Measurements from ENCODE around the gene SLFN5.
"Not testable (repeated sequence)": the region's sequence is repeated elsewhere in the genome, so short reads cannot be mapped to it uniquely, and the experiment has no call there.

SLFN5 gene

DNA sequence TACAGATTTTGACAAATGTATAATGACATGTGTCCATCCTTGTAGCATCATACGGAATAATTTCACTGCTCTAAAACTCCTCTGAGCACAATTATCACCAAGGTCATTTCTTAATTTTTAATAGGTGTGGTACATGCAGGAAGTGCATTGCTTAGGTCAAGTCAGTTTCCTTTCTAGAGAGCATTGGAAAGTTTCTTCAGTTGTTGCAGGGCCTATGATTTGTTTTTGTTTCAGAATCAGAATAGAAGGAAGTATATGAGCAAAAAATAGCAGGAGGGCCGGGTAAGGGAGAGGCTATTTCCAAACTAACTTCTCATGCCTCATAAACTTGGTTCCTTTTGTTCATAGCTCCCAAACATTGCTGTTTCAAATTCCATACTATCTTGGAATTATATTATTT, 24.0 kb upstream of the SLFN5 start:
- no CpG with 5 or more reads among the region's 2 CpGs for WGBS, 2 experiments (ENCODE audit: insufficient coverage in 2 of 2)
- H3K9me3 ChIP-seq (ENCODE audit: control insufficient read depth, low read length), result peaks cover 5% of the 10 kb centered on the region
- H3K27ac ChIP-seq (ENCODE audit: low read depth, low read length, severe bottlenecking), result no peak overlapping the region
- no peak overlapping the region for H3K4me3 ChIP-seq (ENCODE audit: extremely low read depth, insufficient read depth, low read length, poor library complexity, severe bottlenecking)
- H3K36me3 ChIP-seq (ENCODE audit: control insufficient read depth, insufficient read depth, low read length), result no peaks in the 10 kb centered on the region
- no peaks in the 10 kb centered on the region for H3K4me1 ChIP-seq (ENCODE audit: control insufficient read depth, insufficient read depth, low read length, poor library complexity, severe bottlenecking)

DNA sequence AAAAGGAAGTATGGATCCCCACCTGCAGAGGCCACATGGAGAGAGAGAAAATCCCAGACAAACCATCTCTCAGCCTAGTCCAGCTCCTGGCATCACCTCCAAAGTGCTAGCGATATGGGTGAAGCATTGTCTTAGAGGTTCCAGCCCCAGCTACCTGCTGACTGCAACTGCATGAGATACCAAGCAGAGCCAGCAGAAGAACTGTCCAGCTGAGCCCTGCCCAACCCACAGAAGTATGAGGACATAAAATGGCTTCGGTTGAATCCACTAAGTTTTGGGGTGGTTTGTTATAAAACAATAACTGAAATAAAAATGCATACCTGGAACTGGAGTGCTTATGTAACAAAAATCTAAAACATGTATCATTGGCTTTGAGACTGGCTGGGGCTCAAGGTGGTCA, 20.4 kb upstream of the SLFN5 start:
- Histone ChIP-seq H3K9me3 (ENCODE audit: control insufficient read depth, low read length) (peaks cover 5% of the 10 kb centered on the region), H3K27ac (ENCODE audit: low read depth, low read length, severe bottlenecking) (no peak overlapping the region), H3K4me3 (ENCODE audit: extremely low read depth, insufficient read depth, low read length, poor library complexity, severe bottlenecking) (no peak overlapping the region), H3K36me3 (ENCODE audit: control insufficient read depth, insufficient read depth, low read length) (no peaks in the 10 kb centered on the region), H3K4me1 (ENCODE audit: control insufficient read depth, insufficient read depth, low read length, poor library complexity, severe bottlenecking) (no peaks in the 10 kb centered on the region)
- 80% methylated on average over 1 of the region's 2 CpGs; no CpG with 5 or more reads in 1 of the 2 experiments for WGBS, 2 experiments (ENCODE audit: insufficient coverage in 2 of 2)

DNA sequence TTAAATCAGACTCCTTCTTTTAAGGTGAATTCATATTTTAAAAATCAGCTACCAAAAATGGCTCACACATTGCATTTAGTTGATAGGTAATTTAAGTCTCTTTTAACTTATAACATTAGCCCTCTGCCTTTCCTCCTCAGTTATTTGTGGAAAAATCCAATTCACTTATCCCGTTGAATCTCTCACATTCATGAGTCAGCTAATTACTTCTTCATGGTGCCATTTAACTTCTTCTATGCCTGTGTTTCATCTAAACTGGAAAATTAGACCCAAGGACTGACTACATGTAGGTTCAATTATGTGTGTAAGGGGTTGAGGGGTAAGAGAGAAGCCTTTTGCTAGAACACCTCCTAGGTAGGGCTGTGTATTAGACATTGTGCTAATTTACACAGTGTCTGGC, 18.4 kb upstream of the SLFN5 start:
- Histone ChIP-seq H3K4me1 (ENCODE audit: control insufficient read depth, insufficient read depth, low read length, poor library complexity, severe bottlenecking) (no peaks in the 10 kb centered on the region), H3K9me3 (ENCODE audit: control insufficient read depth, low read length) (peaks cover 5% of the 10 kb centered on the region), H3K4me3 (ENCODE audit: extremely low read depth, insufficient read depth, low read length, poor library complexity, severe bottlenecking) (no peak overlapping the region), H3K27ac (ENCODE audit: low read depth, low read length, severe bottlenecking) (no peak overlapping the region), H3K36me3 (ENCODE audit: control insufficient read depth, insufficient read depth, low read length) (no peaks in the 10 kb centered on the region)
- 100% methylated on average over 1 of the region's 1 CpG; no CpG with 5 or more reads in 1 of the 2 experiments for WGBS, 2 experiments (ENCODE audit: insufficient coverage in 2 of 2)

DNA sequence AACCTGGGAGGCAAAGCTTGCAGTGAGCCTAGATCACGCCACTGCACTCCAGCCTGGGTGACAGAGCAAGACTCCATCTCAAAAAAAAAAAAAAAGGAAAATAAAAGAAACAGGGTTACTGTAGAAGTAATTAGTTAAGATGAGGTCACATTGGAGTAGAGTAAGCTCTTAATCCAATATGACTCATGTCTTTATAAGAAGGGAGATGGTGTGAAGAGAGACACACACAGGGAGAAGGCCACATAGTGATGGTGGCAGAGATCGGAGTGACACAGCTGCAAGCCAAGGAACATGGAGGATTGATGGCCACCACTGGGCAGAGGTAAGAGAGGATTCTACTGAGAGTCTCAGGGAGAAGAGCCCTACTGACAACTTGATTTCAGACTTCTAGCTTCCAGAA, 15.3 kb upstream of the SLFN5 start:
- H3K9me3 ChIP-seq (ENCODE audit: control insufficient read depth, low read length), result peaks cover 2% of the 10 kb centered on the region
- no peak overlapping the region for H3K27ac ChIP-seq (ENCODE audit: low read depth, low read length, severe bottlenecking)
- no peaks in the 10 kb centered on the region for H3K4me1 ChIP-seq (ENCODE audit: control insufficient read depth, insufficient read depth, low read length, poor library complexity, severe bottlenecking)
- H3K36me3 ChIP-seq (ENCODE audit: control insufficient read depth, insufficient read depth, low read length), result no peaks in the 10 kb centered on the region
- H3K4me3 ChIP-seq (ENCODE audit: extremely low read depth, insufficient read depth, low read length, poor library complexity, severe bottlenecking), result no peak overlapping the region
- 100% methylated on average over 2 of the region's 2 CpGs; no CpG with 5 or more reads in 1 of the 2 experiments for WGBS, 2 experiments (ENCODE audit: insufficient coverage in 2 of 2)

DNA sequence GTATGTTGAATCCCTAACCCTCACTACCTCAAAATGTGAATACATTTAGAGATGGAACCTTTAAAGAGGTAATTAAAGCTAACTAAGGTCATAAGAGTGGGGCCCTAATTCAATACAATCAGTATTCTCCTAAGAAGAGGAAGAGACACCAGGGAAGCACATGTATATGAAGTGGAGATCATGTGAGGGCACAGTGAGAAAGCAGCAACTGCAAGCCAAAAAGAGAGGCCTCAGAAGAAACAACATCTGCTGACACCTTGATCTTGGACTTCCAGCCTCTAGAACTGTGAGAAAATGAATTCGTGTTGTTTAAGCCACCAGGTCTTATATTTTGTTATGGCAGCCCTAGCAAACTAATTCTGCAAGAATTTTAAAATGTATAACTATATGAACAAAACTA, 13.2 kb upstream of the SLFN5 start:
- no peaks in the 10 kb centered on the region for H3K9me3 ChIP-seq (ENCODE audit: control insufficient read depth, low read length)
- no peak overlapping the region for H3K4me3 ChIP-seq (ENCODE audit: extremely low read depth, insufficient read depth, low read length, poor library complexity, severe bottlenecking)
- H3K4me1 ChIP-seq (ENCODE audit: control insufficient read depth, insufficient read depth, low read length, poor library complexity, severe bottlenecking), result no peaks in the 10 kb centered on the region
- H3K27ac ChIP-seq (ENCODE audit: low read depth, low read length, severe bottlenecking), result no peak overlapping the region
- H3K36me3 ChIP-seq (ENCODE audit: control insufficient read depth, insufficient read depth, low read length), result no peaks in the 10 kb centered on the region
- WGBS, 2 experiments (ENCODE audit: insufficient coverage in 2 of 2), result no CpG with 5 or more reads among the region's 1 CpG

DNA sequence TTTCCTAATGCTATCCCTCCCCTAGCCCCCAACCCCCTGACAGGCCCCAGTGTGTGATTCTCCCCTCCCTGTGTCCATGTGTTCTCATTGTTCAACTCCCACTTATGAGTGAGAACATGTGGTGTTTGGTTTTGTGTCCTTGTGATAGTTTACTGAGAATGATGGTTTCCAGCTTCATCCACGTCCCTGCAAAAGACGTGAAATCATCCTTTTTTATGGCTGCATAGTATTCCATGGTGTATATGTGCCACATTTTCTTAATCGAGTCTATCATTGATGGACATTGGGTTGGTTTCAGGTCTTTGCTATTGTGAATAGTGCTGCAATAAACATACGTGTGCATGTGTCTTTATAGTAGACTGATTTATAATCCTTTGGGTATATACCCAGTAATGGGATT, 8.6 kb upstream of the SLFN5 start:
- H3K9me3 ChIP-seq (ENCODE audit: control insufficient read depth, low read length); H3K36me3 ChIP-seq (ENCODE audit: control insufficient read depth, insufficient read depth, low read length); H3K4me1 ChIP-seq (ENCODE audit: control insufficient read depth, insufficient read depth, low read length, poor library complexity, severe bottlenecking); H3K4me3 ChIP-seq (ENCODE audit: extremely low read depth, insufficient read depth, low read length, poor library complexity, severe bottlenecking); H3K27ac ChIP-seq (ENCODE audit: low read depth, low read length, severe bottlenecking): not testable (repeated sequence)
- 80 to 82% methylated on average over 3 to 4 of the region's 4 CpGs for WGBS, 2 experiments (ENCODE audit: insufficient coverage in 2 of 2)

DNA sequence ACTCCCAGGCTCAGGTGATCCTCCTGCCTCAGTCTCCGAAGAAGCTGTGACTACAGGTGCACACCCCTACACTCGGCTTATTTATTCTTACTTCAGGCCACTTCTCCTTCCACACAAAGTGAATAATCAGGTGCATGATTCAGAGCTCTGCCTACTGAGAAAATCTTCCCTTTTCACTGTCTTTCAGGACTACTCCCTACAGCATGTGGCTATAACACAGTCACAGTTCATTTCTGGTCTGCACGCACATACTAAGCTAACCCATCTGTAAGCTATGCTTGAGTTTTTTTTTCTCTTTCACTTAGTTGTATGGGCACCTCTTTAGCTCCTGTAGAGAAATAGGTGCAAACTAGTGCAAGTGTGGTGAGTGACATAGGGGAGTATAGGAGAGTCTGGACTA, 7.6 kb upstream of the SLFN5 start:
- Histone ChIP-seq H3K27ac (ENCODE audit: low read depth, low read length, severe bottlenecking) (no peak overlapping the region), H3K4me1 (ENCODE audit: control insufficient read depth, insufficient read depth, low read length, poor library complexity, severe bottlenecking) (peaks cover 4% of the 10 kb centered on the region), H3K4me3 (ENCODE audit: extremely low read depth, insufficient read depth, low read length, poor library complexity, severe bottlenecking) (no peak overlapping the region), H3K9me3 (ENCODE audit: control insufficient read depth, low read length) (no peaks in the 10 kb centered on the region), H3K36me3 (ENCODE audit: control insufficient read depth, insufficient read depth, low read length) (no peaks in the 10 kb centered on the region)
- 77 to 83% methylated on average over 2 of the region's 3 CpGs for WGBS, 2 experiments (ENCODE audit: insufficient coverage in 2 of 2)

DNA sequence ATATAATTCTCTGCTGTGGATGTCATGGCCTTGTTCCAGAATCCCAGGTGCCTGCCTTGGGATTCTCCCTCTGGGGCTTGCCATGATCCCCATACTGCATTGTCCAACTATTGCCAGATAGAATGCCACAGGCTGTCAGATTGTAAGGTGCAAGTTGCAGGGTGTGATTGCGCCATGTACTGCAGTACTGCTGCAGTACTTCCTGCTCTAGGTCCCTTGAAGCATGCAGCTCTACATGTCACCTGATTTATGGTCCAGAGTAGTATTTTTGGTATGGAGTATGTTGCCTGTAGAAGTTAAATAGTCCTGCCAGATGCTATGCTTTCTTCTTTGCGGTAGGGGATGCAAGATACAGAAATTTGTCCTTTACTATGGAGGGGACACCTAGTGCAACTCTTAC, 7.0 kb upstream of the SLFN5 start:
- no peak overlapping the region for H3K4me3 ChIP-seq (ENCODE audit: extremely low read depth, insufficient read depth, low read length, poor library complexity, severe bottlenecking)
- peaks cover 4% of the 10 kb centered on the region for H3K4me1 ChIP-seq (ENCODE audit: control insufficient read depth, insufficient read depth, low read length, poor library complexity, severe bottlenecking)
- 94 to 100% methylated on average over 1 to 2 of the region's 2 CpGs for WGBS, 2 experiments (ENCODE audit: insufficient coverage in 2 of 2)
- H3K27ac ChIP-seq (ENCODE audit: low read depth, low read length, severe bottlenecking), result no peak overlapping the region
- H3K9me3 ChIP-seq (ENCODE audit: control insufficient read depth, low read length), result no peaks in the 10 kb centered on the region
- no peaks in the 10 kb centered on the region for H3K36me3 ChIP-seq (ENCODE audit: control insufficient read depth, insufficient read depth, low read length)

DNA sequence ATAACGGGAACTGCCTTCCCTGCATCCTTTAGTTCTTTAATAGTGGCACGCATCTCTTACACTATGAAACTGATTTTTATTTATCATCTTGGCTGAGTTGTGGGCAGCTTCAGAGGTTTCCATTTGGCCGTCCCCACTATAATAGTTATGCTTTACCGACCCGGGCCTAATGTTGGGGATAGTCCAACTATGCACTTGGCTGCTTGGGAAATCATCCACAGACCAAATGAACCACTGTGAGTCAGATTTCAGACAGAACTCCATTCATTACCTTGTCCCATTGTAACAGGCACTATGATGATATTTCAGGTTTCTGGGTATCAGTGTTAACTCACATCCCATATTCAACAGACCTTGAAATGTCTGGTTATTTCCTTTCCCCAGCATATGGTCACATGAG, 6.1 kb upstream of the SLFN5 start:
- Histone ChIP-seq H3K36me3 (ENCODE audit: control insufficient read depth, insufficient read depth, low read length) (no peaks in the 10 kb centered on the region), H3K9me3 (ENCODE audit: control insufficient read depth, low read length) (no peaks in the 10 kb centered on the region), H3K4me3 (ENCODE audit: extremely low read depth, insufficient read depth, low read length, poor library complexity, severe bottlenecking) (no peak overlapping the region), H3K4me1 (ENCODE audit: control insufficient read depth, insufficient read depth, low read length, poor library complexity, severe bottlenecking) (peaks cover 4% of the 10 kb centered on the region), H3K27ac (ENCODE audit: low read depth, low read length, severe bottlenecking) (no peak overlapping the region)
- 82 to 100% methylated on average over 1 to 4 of the region's 5 CpGs for WGBS, 2 experiments (ENCODE audit: insufficient coverage in 2 of 2)

DNA sequence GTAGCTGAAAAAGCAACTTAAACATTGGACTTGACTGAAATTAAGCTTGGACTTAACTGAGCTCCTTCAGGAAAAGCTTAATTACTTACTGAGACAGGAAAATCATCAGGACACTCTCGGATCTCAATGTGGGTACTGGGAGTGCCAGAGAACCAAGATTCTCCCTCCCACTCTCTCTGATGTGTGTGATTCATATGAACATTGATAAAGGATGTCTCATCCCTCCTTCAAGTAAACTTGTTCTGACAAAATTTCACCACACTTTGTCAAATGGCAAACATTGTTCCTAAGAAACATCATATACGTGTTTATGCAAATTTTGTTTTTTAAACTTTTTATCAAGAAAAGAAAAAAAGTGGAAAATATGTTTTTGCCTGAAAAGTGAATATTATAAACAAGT, 4.1 kb upstream of the SLFN5 start:
- Histone ChIP-seq H3K4me1 (ENCODE audit: control insufficient read depth, insufficient read depth, low read length, poor library complexity, severe bottlenecking) (peaks cover 5% of the 10 kb centered on the region), H3K36me3 (ENCODE audit: control insufficient read depth, insufficient read depth, low read length) (no peaks in the 10 kb centered on the region), H3K27ac (ENCODE audit: low read depth, low read length, severe bottlenecking) (no peak overlapping the region), H3K9me3 (ENCODE audit: control insufficient read depth, low read length) (no peaks in the 10 kb centered on the region), H3K4me3 (ENCODE audit: extremely low read depth, insufficient read depth, low read length, poor library complexity, severe bottlenecking) (no peak overlapping the region)
- 100% methylated on average over 1 of the region's 2 CpGs; no CpG with 5 or more reads in 1 of the 2 experiments for WGBS, 2 experiments (ENCODE audit: insufficient coverage in 2 of 2)

DNA sequence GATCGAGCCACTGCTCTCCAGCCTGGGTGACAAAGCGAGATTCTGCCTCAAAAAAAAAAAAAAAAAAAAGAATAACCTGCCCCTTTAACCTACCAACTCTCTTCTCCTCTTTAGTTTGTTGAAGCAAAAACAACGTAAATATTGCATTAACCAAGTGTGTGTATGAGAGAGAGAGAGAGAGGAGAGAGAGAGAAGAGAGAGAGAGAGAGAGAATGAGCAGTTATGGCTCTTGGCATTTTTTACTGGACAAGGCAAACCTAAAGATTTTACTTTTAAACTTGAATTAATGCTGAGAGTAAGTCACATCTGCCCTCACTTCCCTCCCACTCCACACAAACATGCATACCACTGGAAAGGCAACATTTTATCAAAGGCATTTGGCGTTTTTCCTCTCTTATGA, 3.0 kb upstream of the SLFN5 start:
- no peak overlapping the region for H3K4me3 ChIP-seq (ENCODE audit: extremely low read depth, insufficient read depth, low read length, poor library complexity, severe bottlenecking)
- H3K4me1 ChIP-seq (ENCODE audit: control insufficient read depth, insufficient read depth, low read length, poor library complexity, severe bottlenecking), result peaks cover 16% of the 10 kb centered on the region
- H3K36me3 ChIP-seq (ENCODE audit: control insufficient read depth, insufficient read depth, low read length), result no peaks in the 10 kb centered on the region
- 100% methylated on average over 1 of the region's 4 CpGs; no CpG with 5 or more reads in 1 of the 2 experiments for WGBS, 2 experiments (ENCODE audit: insufficient coverage in 2 of 2)
- H3K27ac ChIP-seq (ENCODE audit: low read depth, low read length, severe bottlenecking), result no peak overlapping the region
- H3K9me3 ChIP-seq (ENCODE audit: control insufficient read depth, low read length), result no peaks in the 10 kb centered on the region

Data from mesodermal cell (in vitro differentiated cells).